HG03196 (cell line): ENCODE data around the gene NDUFB2.
A peak's percentile ranks its signal among the peaks of the same experiment; 100 is the strongest.
"Not testable (repeated sequence)": the region's sequence is repeated elsewhere in the genome, so short reads cannot be mapped to it uniquely, and the experiment has no call there.

ENCODE experiments used
- ATAC-seq: cut with Tn5 transposase; IDR thresholded peaks from one replicate; pipeline ENCODE4 v1.9.1; 2021; ENCODE audit not compliant: unreplicated experiment

NDUFB2 gene

DNA sequence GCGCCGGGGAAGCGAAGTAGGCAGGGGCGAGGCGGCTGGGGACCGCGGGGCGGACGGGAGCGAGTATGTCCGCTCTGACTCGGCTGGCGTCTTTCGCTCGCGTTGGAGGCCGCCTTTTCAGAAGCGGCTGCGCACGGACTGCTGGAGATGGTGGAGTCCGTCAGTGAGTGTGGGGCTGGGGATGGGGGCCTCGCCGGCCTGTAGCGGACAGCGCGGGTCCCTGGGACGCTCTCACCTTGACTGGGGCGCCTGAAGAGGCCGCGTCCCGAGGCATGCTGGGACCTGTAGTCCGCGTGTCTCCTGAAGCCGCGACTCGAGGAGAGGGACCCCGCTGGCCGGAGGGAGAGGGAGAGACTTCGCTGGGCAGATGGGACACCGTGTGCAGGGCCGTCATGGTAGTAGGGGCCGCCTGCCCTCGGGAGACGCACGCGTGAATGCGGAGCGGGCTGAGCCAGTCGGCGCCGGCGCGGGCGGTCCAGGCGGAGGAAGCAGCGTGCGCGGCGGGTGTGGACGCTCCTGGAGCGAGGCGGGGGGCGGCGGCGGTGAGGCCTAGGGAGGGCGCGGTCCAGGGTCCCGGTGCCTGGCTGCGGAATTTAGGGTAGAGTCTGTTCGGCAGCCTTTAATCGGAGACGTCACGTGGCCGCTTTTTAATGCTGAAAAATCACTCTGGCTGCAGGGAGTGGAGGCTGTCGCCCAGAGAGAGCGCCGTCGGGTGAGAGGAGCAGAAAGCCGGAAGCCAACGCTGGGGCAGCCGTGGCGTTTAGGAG lies at the start of gene NDUFB2:
NDUFB2 (plus strand) TSS at position 29 of the 767 bp plus-strand sequence; CDS start at position 66, 37 bp downstream.
- peak; percentile 87 for ATAC-seq

DNA sequence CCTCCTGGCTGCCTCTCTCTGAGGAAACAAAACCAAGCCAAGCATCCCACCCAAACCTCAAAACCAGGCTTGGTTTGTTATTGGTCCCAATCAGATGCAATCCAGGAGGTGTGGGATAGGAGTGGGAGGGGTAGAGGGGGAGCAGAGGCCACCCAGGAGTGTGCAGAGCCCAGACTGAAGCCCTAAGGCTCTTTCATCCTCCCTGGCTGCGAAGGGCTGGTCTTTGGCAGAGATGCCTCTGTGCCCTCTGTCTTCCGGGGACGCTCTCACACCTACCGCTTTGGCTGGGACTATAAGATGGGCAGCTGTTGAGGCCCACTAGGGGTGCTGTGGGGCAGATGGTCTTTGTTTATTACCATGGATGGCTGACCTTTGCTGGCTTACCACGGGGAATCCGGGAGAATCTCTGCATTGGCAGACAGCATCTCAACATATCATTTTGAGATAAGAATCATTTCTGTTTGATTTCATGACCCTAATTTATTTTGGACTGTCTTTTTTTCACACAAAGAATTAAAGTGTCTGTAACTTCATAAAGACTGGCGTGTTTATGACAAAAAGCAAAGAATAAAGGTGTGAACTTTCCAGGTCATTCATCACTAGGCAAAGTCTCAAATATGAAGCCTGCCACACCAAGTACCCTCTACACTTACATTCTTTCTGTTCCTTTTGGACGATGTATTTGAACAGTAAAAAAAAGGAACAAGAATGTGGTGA lies 49.4 kb upstream of the NDUFB2 start:
- ATAC-seq = peak; percentile 80

DNA sequence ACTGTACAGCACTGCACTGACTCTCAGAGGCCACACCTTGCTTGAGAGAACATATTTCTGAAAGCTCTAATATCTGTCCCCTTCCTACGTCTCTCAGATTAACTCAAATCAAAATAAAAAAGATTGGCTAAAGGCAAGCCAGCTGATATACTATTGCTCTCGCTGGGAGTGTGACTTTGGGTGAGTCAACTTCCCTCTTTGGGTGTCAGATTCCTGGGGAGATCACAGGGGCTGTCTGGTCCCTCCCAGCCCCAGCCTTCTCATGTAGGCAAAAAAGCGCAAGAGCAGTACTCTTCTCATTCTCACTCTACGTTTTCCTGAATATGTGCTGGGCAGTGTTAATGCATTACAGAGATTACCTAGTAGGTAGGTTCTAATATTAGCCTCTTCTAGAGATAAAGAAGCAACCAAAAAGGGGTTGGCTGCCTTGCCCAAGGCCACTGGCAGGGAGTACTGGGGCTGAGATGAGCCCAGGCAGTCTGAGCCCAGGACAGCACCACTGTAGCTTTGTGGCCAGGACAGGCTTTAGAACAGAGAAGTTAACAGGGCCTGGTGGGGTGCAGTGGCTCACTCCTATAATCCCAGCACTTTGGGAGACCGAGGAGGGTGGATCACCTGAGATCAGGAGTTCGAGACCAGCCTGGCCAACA lies 46.8 kb upstream of the NDUFB2 start:
- ATAC-seq = no peak

DNA sequence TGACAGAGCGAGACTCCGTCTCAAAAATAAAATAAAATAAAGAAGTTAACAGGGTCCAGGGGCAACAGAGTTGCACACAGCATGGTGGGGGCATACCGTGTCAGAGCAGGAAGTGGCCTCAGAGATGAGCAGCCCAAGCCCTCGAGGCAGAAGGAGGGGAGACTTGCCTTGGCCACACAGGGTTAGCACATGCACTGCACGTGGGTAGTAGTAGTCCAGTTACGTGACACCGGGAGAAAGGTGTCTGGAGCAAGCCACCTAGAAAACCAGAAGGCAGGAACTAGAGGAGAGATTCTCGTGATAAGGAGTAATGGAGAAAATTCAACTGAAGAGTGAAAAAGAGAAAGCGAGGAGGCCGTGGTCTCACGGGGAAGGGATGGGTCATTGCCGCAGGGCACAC lies 46.1 kb upstream of the NDUFB2 start:
- no peak for ATAC-seq

DNA sequence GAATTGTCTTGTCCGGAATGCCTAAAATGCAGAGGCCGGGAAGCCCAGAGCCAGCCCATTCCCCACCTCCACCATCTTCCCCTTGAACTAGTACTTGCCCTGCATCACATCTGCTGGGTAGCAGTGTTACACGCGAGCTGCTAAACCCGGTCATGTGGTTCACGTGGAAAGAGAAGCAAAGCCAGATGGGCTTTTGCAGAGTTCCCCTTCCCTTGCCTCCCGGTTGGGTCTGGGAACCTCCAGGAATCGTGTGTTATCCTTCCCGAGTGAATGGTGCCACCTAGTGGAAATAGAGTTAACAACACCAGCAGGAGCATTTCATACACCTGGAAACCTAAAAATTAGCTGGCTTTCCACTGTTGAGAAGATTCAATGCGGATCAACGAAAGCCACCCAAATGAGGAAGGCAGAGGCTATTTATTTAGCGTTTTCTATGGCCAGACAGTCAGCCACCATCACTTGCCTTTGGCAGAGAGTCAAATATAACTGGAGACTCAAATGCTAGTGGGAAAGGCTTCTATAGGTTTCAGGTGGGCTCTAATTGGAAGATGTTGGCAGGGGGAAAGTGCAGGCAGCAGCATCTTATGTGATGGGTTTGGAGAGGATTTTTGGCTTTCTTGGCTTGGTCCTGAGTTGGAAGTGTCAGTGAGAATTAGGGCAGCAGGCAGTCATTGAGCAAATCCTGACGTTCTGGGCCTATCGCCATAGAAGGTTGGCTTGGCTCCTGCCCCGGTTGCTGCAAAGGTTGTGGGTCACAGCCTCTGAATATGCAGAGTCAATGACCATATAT lies 43.0 kb upstream of the NDUFB2 start:
- no peak for ATAC-seq

DNA sequence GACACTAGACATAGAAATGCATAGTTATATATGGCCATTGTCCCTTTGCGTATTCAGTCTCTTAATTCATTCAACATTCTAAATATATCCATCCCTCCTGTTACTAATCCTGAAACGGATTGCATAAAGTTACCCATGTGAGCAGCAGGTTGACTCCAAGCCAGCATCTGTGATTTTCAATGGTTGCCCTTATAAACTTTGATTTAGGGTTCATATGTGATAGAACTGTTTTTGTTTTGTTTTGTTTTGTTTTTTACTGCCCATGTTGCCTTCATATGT lies 42.5 kb upstream of the NDUFB2 start:
- no peak for ATAC-seq

DNA sequence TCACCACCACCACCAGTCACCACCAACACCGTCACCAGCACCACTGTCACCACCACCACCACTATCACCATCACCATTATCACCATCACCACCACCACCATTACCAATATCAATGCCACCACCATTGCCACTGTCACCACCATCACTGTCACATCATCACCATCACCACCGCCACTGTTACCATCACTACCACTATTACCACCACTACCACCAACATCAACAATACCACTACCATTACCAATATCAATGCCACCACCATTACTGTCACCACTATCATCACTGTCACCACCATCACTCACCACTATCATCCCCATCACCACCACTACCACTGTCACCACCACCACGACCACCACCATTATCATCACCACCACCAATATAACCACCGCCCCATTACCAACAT lies 41.8 kb upstream of the NDUFB2 start:
- no peak for ATAC-seq

DNA sequence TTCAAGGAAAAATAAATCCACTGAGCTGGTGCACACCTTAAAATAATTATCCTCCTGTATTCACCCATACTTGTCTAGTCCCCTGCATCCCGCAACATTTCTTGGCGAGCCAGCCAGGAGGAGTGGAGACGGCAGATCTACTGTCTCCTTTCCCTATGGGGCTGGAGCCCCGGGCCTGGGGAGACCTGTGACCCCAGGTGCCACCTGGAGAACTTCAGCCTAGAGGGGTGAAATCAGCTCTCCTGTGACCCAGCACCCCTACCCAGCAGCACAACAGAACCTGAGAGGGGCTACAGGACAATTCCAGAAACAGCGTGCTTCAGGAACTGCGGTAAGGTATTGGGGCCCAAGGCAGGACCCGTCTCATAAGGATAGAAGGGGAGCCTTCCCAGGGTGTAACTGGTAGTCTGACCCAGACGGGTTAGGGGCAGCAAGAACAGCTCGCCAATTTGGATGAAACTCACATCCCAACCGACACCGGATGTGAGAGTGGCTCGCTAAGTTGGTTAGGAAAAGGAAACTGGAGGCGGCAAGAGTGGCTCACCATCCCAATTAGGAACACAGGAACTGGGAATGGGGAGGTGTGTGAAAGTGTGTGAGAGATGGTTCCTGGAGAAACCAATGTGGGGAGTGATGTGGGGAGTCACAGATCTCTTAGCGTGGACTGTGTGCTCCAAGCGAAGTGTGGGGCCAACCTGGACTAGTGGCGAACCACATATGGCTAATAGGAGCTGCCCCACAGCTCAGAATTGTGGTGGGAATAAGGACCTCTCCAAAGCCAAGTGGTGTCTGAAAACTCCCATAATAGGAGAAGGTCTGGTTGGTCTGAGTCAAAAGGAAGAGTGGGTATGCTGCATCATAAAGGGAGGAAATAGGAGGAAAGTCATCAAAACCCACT lies 40.7 kb upstream of the NDUFB2 start:
- ATAC-seq = no peak

DNA sequence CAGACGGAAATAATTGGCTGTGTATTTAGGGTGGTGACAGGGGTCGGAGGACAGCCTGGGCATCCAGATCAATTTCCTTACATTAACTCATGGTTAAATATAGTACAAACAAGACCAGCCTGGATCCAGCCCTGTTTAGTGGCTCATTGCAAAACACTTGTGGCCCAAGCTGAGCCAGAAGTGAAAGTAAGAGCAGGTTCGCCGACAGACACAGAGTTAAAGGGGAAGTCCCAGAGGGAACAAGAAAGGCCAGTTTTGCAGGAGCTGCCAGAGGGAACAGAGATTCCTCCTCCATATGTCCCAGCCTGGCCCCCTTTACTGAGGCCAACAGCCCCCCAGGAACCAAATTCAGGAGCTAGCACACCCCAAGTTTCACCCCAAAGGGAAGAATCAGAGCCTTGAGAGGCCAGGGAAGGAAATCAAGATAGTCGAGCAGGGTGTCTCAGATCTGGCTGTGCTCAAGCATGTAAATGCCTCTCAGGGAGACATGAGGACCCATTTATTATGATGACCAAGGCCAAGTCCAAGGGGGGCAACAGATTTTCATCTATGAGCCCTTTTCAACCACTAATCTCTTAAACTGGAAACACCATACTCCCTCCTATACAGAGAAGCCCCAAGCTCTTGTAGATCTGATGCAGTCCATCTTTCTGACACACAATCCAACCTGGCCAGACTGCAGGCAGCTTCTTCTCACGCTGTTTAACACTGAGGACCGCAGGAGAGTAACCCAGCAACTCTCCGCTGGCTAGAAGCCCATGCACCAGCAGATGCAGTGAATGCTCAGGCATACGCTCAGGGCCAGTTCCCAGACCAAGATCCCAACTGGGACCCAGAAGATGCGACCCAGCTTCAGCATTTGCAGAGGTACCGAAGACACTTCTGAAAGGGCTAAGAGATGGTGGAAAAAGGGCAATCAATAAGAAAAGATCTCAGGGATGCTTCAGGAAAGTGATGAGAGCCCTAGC lies 39.7 kb upstream of the NDUFB2 start:
- ATAC-seq = peak; percentile 78

DNA sequence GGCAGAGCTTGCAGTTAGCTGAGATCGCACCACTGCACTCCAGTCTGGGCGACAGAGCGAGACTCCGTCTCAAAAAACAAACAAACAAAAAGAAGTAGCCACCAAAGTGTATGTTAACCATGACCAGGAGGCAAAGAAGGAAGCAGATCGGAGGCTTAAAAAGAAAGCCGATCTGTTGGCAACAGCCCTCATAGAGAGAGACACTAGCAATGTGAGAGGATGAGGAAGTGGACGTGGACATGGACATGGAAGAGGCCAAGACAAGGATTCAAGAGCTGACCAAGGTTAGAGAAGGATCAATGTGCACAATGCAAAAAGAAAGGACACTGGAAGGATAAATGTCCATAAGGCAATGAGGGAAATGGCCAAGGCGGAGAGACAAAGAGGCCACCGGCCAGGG lies 38.6 kb upstream of the NDUFB2 start:
- ATAC-seq = no peak

DNA sequence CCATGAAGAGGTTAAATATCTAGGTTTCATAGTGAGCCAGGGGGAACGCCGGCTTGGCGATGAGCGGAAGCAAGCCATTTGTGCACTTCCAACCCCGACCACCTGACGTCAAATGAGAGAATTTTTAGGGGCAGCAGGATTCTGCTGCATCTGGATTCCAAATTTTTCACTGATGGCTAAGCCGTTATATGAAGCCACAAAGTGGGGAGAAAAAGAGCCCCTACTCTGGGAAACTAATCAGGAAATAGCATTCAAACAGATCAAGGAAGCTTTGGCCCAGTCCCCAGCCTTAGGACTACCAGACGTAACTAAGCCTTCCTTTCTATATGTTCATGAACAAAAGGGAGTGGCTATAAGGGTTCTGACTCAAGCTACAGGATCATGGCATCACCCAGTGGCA lies 36.7 kb upstream of the NDUFB2 start:
- no peak for ATAC-seq

DNA sequence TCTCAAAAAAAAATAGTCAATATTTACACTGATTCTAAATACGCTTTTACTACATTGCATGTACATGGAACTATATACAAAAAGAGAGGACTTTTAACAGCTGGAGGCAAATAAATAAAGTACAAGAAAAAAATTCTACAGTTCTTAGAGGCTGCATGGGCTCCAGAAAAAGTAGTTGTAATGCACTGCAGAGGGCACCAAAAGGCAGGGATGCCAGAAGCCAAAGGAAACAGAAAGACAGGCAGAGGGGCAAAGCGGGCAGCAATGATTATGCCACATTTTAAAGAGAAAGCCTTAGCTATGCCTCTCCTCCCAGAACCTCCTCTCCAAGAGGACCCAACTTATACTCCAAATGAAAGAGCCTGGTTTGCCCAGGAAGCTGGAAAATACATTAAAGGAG lies 35.4 kb upstream of the NDUFB2 start:
- no peak for ATAC-seq

DNA sequence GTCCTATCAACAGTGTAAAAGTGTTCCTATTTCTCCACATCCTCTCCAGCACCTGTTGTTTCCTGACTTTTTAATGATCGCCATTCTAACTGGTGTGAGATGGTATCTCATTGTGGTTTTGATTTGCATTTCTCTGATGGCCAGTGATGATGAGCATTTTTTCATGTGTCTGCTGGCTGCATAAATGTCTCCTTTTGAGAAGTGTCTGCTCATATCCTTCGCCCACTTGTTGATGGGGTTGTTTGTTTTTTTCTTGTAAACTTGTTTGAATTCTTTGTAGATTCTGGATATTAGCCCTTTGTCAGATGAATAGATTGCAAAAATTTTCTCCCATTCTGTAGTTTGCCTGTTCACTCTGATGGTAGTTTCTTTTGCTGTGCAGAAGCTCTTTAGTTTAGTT lies 33.6 kb upstream of the NDUFB2 start:
- ATAC-seq = not testable (repeated sequence)

DNA sequence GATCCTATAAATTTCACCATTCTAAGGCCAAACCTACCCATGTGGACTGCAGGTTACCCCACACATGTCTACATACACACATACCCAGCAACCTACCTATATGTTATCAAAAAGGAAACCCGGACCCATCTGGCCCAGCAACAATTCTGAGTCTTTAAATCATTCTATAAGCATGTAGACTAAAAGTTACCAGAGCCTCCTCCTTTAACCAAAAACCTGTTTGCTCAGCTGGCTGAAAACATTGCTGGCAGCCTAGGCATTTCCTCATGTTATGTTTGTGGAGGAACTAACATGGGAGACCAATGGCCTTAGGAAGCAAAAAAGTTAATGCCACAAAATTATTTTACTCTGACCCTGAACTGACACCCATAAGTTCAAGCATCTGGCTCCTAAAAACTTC lies 29.0 kb upstream of the NDUFB2 start:
- ATAC-seq = no peak

DNA sequence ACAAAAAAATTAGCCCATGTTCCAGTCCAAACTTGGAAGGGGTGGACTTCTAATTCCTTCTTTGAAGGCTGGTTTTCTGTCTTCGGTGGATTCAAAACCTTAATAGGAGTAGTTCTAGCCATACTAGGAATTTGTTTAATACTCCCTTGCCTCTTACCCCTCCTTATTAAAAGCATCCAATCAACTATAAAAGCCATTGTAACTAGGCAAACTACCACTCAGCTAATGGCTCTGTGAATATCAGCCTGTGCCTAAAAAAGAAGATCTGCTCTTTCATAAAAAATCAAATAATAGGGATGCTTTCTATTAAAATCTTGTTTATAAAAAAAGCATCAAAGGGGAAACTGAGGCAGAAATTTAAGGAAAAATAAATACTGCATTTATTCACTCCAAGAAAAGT lies 27.9 kb upstream of the NDUFB2 start:
- no peak for ATAC-seq

DNA sequence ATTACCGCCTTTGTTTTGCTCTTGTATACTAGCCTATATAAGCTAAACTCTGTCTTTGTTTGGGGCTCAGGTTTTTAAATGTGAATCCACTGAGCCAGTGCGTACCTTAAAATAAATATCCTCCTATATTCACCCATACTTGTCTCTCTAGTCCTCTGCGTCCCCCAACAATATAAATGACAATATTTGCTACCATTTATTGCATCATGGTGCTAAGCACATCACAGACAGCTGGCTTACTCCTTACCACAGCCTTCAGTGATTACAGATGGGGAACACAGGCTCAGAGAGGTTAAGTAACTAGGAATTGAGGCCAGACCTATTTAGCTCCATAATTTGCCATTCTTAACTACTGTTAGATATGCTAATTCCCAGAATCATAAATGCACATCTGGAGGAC lies 27.2 kb upstream of the NDUFB2 start:
- ATAC-seq = no peak

DNA sequence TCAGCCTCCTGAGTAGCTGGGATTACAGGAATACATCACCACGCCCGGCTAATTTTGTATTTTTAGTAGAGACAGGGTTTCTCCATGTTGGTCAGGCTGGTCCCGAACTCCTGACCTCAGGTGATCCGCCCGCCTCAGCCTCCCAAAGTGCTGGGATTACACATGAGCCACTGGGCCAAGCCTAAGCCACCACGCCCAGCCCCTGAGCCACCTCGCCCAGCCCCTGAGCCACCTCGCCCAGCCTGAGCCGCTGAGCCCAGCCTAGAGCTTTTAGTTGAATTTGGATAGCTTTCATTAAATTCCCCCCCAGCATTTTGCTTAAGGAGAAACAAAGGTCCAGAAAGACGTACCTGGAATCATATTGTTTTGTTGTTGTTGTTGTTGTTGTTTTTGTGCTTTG lies 26.6 kb upstream of the NDUFB2 start:
- ATAC-seq = not testable (repeated sequence)

DNA sequence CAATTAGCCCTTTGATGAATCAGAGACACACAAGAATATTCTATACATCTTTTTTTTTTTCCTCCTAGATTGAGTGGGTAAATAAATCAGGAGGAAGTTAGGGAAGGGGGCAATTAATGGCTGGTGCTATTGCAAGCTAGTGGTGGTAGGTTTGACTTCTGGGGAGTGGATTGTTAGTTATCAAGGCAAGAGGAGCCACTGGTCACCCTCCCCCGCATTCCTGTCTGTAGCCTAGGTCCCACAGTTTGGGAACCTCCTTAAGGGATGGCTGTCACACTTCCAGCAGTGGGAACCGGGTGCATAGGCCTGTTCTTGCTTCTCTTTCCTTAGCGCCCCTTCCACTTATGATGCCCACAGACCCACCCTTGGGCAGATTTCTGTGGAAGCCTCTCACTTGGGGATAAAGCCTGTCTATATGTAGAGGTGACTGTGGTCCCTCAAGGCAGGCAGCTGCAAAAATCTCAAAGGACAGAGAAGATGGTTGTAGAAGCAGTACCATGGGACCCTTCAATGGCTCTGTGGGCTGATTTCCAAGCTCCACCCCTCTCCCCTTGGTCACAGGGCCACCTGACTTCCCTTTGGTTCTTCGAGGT lies 26.1 kb upstream of the NDUFB2 start:
- ATAC-seq = no peak

DNA sequence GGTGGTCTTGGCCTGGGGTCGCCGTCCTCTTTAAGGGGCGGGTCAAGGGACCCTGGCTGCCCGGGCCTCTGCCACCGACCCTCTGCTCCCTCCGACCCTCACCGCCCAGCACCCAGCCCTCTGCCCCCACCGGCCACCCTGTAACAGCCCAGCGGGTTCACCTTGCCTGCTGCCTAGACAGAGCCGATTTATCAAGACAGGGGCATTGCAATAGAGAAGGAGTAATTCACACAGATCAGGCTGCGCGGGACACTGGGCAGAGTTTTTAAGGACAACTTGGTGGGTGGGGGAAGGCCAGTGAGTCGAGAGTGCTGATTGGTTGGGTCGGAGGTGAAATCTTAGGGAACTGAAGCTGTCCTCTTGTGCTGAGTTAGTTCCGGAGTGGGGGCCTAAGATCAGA lies 24.5 kb upstream of the NDUFB2 start:
- ATAC-seq = no peak
